HepG2 (cell line): ENCODE data around the gene PRRC2A. TPM values are rescaled to one million over a fixed set of nuclear protein-coding genes. Genes with fewer than 3 reads are reported as not detected.

Source experiments
- CEBPZ ChIP-seq: IDR thresholded peaks from 2 replicates; pipeline ENCODE4 v1.6.1; 2012; ENCODE audit warnings: low read length, improper control_type of control experiment
- DNMT1 ChIP-seq: sonication (generic); formaldehyde crosslinking; IDR thresholded peaks from 2 replicates; pipeline ENCODE4 v1.5.1; 2020; ENCODE audit warnings: mild to moderate bottlenecking, missing genetic modification reagents
- JDP2 ChIP-seq: sonication (generic); formaldehyde crosslinking; IDR thresholded peaks from 2 replicates; pipeline ENCODE4 v1.8.1; 2022; ENCODE audit warnings: missing genetic modification reagents, borderline replicate concordance
- KLF9 ChIP-seq: IDR thresholded peaks from 2 replicates; pipeline ENCODE4 v1.6.1; 2016; ENCODE audit warnings: low read depth
- MIER3 ChIP-seq: IDR thresholded peaks from 2 replicates; pipeline ENCODE4 v1.6.1; 2016; ENCODE audit warnings: missing compliant biosample characterization, borderline replicate concordance
- MNT ChIP-seq: fragments of 450-650 bp; IDR thresholded peaks from 2 replicates; pipeline ENCODE4 v1.6.1; 2016
- NFE2 ChIP-seq: sonication (generic); formaldehyde crosslinking; IDR thresholded peaks from 2 replicates; pipeline ENCODE4 v1.4.0; 2020; ENCODE audit warnings: missing genetic modification reagents
- NFIC ChIP-seq: IDR thresholded peaks from 2 replicates; pipeline ENCODE4 v1.6.1; 2012; ENCODE audit warnings: mild to moderate bottlenecking, low read length, inconsistent platforms
- PHF20 ChIP-seq: sonication (generic); formaldehyde crosslinking; IDR thresholded peaks from 2 replicates; pipeline ENCODE4 v1.5.0; 2020; ENCODE audit warnings: mild to moderate bottlenecking, missing genetic modification reagents
- REST ChIP-seq, 2 experiments: IDR thresholded peaks; 2 replicates each; pipeline ENCODE4 v1.6.1; 2011 to 2012; ENCODE audit warnings: low read length in 2 of 2, borderline replicate concordance in 1 of 2, low read depth in 1 of 2, mild to moderate bottlenecking in 1 of 2, moderate library complexity in 1 of 2
- RFX3 ChIP-seq: IDR thresholded peaks from 2 replicates; pipeline ENCODE4 v1.6.1; 2016; ENCODE audit warnings: missing biosample characterization, missing genetic modification reagents
- SALL1 ChIP-seq: sonication (generic); formaldehyde crosslinking; IDR thresholded peaks from 2 replicates; pipeline ENCODE4 v1.8.0; 2022; ENCODE audit warnings: mild to moderate bottlenecking, missing genetic modification reagents
- TIGD3 ChIP-seq: sonication (generic); formaldehyde crosslinking; IDR thresholded peaks from 2 replicates; pipeline ENCODE4 v1.5.1; 2020; ENCODE audit warnings: mild to moderate bottlenecking, missing genetic modification reagents, borderline replicate concordance
- ZNF121 ChIP-seq: sonication (generic); formaldehyde crosslinking; IDR thresholded peaks from 2 replicates; pipeline ENCODE4 v1.5.0; 2020; ENCODE audit warnings: mild to moderate bottlenecking, missing genetic modification reagents
- ZNF34 ChIP-seq: sonication (generic); formaldehyde crosslinking; IDR thresholded peaks from 2 replicates; pipeline ENCODE4 v1.4.0; 2020; ENCODE audit warnings: mild to moderate bottlenecking, missing genetic modification reagents, borderline replicate concordance
- ZNF468 ChIP-seq: sonication (generic); formaldehyde crosslinking; IDR thresholded peaks from 2 replicates; pipeline ENCODE4 v1.8.0; 2022; ENCODE audit warnings: mild to moderate bottlenecking, moderate library complexity, missing genetic modification reagents
- ZNF776 ChIP-seq: sonication (generic); formaldehyde crosslinking; IDR thresholded peaks from 2 replicates; pipeline ENCODE4 v1.4.0; 2020; ENCODE audit warnings: mild to moderate bottlenecking, missing genetic modification reagents
- polyA plus RNA-seq, 8 experiments: library from polyadenylated mRNA; depleted of rRNA in 3 of 8; stranded (reverse) in 7 of 8; unstranded in 1 of 8; fragments of >200 nt; fragmentation: Illumina TruSeq in 4 of 8; extraction: Trizol in 4 of 8; gene quantifications; 2 replicates each; pipeline versions ENCODE4 v1.2.1 to v1.2.3, GENCODE V29; 2011 to 2016; ENCODE audit warnings: low read depth in 4 of 8, missing spikeins in 1 of 8, mixed read lengths in 1 of 8; ENCODE audit not compliant: insufficient read depth in 1 of 8
- total RNA-seq, 5 experiments: library from RNA; depleted of rRNA; stranded (reverse); fragments of >200 nt; fragmentation: Illumina TruSeq; extraction: Trizol; gene quantifications; 2 replicates each; pipeline ENCODE4 v1.2.3, GENCODE V29; 2016; ENCODE audit warnings: low read depth in 1 of 5

The PRRC2A gene
- total and polyA plus RNA-seq, 2 of the 13 experiments (the other 11 are each of a cell fraction or from before 2014, with no cell fraction given) = 38.9 to 47.4 TPM

GRCh38 chr6:31660381-31661261, 40.1 kb downstream of the PRRC2A start, which contains the start of gene C6orf47 (continued):
- TF ChIP-seq RFX3 (CRISPR knock-in tag) = no peak
- no peak for TF ChIP-seq MNT
- TF ChIP-seq JDP2 (CRISPR knock-in tag) = no peak
- no peak; the same call in 1 of the 2 replicates for TF ChIP-seq KLF9 (CRISPR knock-in tag)
- no peak for TF ChIP-seq MIER3 (CRISPR knock-in tag)
- TF ChIP-seq NFIC = no peak
- TF ChIP-seq ZNF34 (CRISPR knock-in tag) = 0 out of 2 replicates have a peak, but pooled peaks have one; percentile 25
- TF ChIP-seq ZNF121 (CRISPR knock-in tag) = peak; percentile 62; the same call in 1 of the 2 replicates
- no peak for TF ChIP-seq NFE2 (CRISPR knock-in tag)
- TF ChIP-seq CEBPZ = no peak
- TF ChIP-seq REST (IDR thresholded peaks at IDR 0.05; ENCODE audit: borderline replicate concordance in 1 of 2, low read depth in 1 of 2, low read length in 2 of 2) = peak in 1 of 2 experiments; percentile 51; a peak in 1 of 4 replicates
- TF ChIP-seq ZNF776 (CRISPR knock-in tag) = no peak; the same call in 1 of the 2 replicates
- no peak for TF ChIP-seq TIGD3 (CRISPR knock-in tag)
- peak; percentile 81 for TF ChIP-seq SALL1
- TF ChIP-seq DNMT1 (CRISPR knock-in tag) = no peak
- TF ChIP-seq ZNF468 (CRISPR knock-in tag) = no peak
- TF ChIP-seq PHF20 (CRISPR knock-in tag) = peak; percentile 65
